SK-N-SH treated with all-trans-retinoic acid at 6 μM for 48 hours (cell line): ENCODE measurements around the gene ITGB1BP1.

Experiments
- ARNTL ChIP-seq: fragments of 450-650 bp; formaldehyde crosslinking; IDR thresholded peaks from 2 replicates; pipeline ENCODE4 v1.5.0; 2020; ENCODE audit warnings: low read depth, mild to moderate bottlenecking, moderate library complexity, borderline replicate concordance
- CREB5 ChIP-seq: fragments of 250-450 bp; sonication (Bioruptor Pico); IDR thresholded peaks from 2 replicates; pipeline ENCODE4 v1.5.1; 2020; ENCODE audit warnings: low read depth, mild to moderate bottlenecking, moderate library complexity
- GLIS3 ChIP-seq: fragments of 250-450 bp; sonication (Bioruptor Pico); IDR thresholded peaks from 2 replicates; pipeline ENCODE4 v1.5.0; 2020; ENCODE audit warnings: mild to moderate bottlenecking, moderate library complexity
- TCF4 ChIP-seq: fragments of 250-450 bp; sonication (Bioruptor Pico); IDR thresholded peaks from 2 replicates; pipeline ENCODE4 v1.8.0; 2021; ENCODE audit warnings: mild to moderate bottlenecking, moderate library complexity, borderline replicate concordance
- ZFP30 ChIP-seq: fragments of 450-650 bp; formaldehyde crosslinking; IDR thresholded peaks from 2 replicates; pipeline ENCODE4 v1.5.0; 2022; ENCODE audit warnings: mild to moderate bottlenecking, moderate library complexity
- ZNF565 ChIP-seq: fragments of 450-650 bp; formaldehyde crosslinking; conservative IDR thresholded peaks from 2 replicates; pipeline ENCODE4 v1.5.0; 2020; ENCODE audit warnings: low read depth, mild to moderate bottlenecking, moderate library complexity
- ZNF70 ChIP-seq: fragments of 450-650 bp; formaldehyde crosslinking; IDR thresholded peaks from 2 replicates; pipeline ENCODE4 v1.5.0; 2020; ENCODE audit warnings: mild to moderate bottlenecking, moderate library complexity

- TF ChIP-seq ZNF70 (CRISPR knock-in tag) (no peak), CREB5 (CRISPR knock-in tag) (no peak), ARNTL (CRISPR knock-in tag) (no peak), GLIS3 (no peak), ZNF565 (no peak), ZFP30 (CRISPR knock-in tag) (no peak), TCF4 (CRISPR knock-in tag) (no peak)
Measured at GRCh38 chr2:9424447-9425164, 1.3 kb upstream of the ITGB1BP1 start.
